RWPE2 (cell line): ENCODE results near the gene KANTR.

Experiments used
- ATAC-seq: fragments of 200-7000 bp; cut with Tn5 transposase; 3 replicates; pipeline ENCODE4 v1.9.1; 2021; ENCODE audit warnings: low read depth
- DNase-seq: peaks from one replicate; pipeline ENCODE4 v3.0.0-alpha.2; 2020; ENCODE audit warnings: low spot score
- H3K27ac ChIP-seq: fragments of 450-650 bp; 2 replicates; pipeline ENCODE4 v1.5.1; 2017; ENCODE audit warnings: mild to moderate bottlenecking; ENCODE audit not compliant: poor library complexity, severe bottlenecking
- H3K27me3 ChIP-seq: fragments of 250-450 bp; sonication (Bioruptor Pico); 2 replicates; pipeline ENCODE4 v1.5.1; 2021; ENCODE audit warnings: mild to moderate bottlenecking, moderate library complexity; ENCODE audit not compliant: insufficient read depth, poor library complexity, severe bottlenecking
- H3K36me3 ChIP-seq: fragments of 250-450 bp; sonication (Bioruptor Pico); 2 replicates; pipeline ENCODE4 v1.5.1; 2020; ENCODE audit warnings: low read depth, mild to moderate bottlenecking, moderate library complexity
- H3K4me1 ChIP-seq: fragments of 250-450 bp; sonication (Bioruptor Pico); 2 replicates; pipeline ENCODE4 v1.5.1; 2021; ENCODE audit warnings: mild to moderate bottlenecking, moderate library complexity; ENCODE audit not compliant: insufficient read depth, poor library complexity, severe bottlenecking
- H3K4me3 ChIP-seq: fragments of 250-450 bp; sonication (Bioruptor Pico); 2 replicates; pipeline ENCODE4 v1.5.1; 2021; ENCODE audit warnings: mild to moderate bottlenecking, moderate library complexity; ENCODE audit not compliant: severe bottlenecking
- H3K9me3 ChIP-seq: fragments of 250-450 bp; sonication (Bioruptor Pico); 2 replicates; pipeline ENCODE4 v1.5.1; 2021; ENCODE audit warnings: mild to moderate bottlenecking, moderate library complexity; ENCODE audit not compliant: severe bottlenecking
- CTCF ChIP-seq: fragments of 450-650 bp; IDR thresholded peaks from one replicate; pipeline ENCODE4 v1.5.1; 2017; ENCODE audit warnings: mild to moderate bottlenecking, moderate library complexity; ENCODE audit not compliant: poor library complexity, severe bottlenecking

The KANTR gene

GRCh38 chrX:53049127-53049517, 44.8 kb upstream of the KANTR start:
- no peak for ATAC-seq
- H3K4me1 ChIP-seq = no peaks in the 10 kb centered on the region
- DNase-seq = no peak
- peak overlapping the region; percentile 39 for H3K4me3 ChIP-seq
- H3K9me3 ChIP-seq = no peaks in the 10 kb centered on the region
- no peaks in the 10 kb centered on the region for H3K36me3 ChIP-seq
- no peak overlapping the region for H3K27ac ChIP-seq
- no peaks in the 10 kb centered on the region for H3K27me3 ChIP-seq
- TF ChIP-seq CTCF = no peak

- Histone ChIP-seq H3K27me3 (no peaks in the 10 kb centered on the region), H3K4me1 (no peaks in the 10 kb centered on the region), H3K4me3 (no peak overlapping the region), H3K9me3 (no peaks in the 10 kb centered on the region), H3K36me3 (no peaks in the 10 kb centered on the region), H3K27ac (no peak overlapping the region)
- ATAC-seq = no peak
- no peak for DNase-seq
- no peak for TF ChIP-seq CTCF
Measured at GRCh38 chrX:53050841-53051240, 43.1 kb upstream of the KANTR start.

GRCh38 chrX:53055244-53055849, 38.6 kb upstream of the KANTR start:
- no peak overlapping the region for H3K27ac ChIP-seq
- DNase-seq (no peak), ATAC-seq (no peak)
- H3K36me3 ChIP-seq = no peaks in the 10 kb centered on the region
- H3K27me3 ChIP-seq = no peaks in the 10 kb centered on the region
- H3K4me3 ChIP-seq = no peak overlapping the region
- no peak for TF ChIP-seq CTCF
- no peaks in the 10 kb centered on the region for H3K4me1 ChIP-seq
- no peaks in the 10 kb centered on the region for H3K9me3 ChIP-seq

- Histone ChIP-seq H3K4me3 (no peak overlapping the region), H3K27me3 (no peaks in the 10 kb centered on the region), H3K9me3 (no peaks in the 10 kb centered on the region), H3K4me1 (no peaks in the 10 kb centered on the region), H3K36me3 (no peaks in the 10 kb centered on the region), H3K27ac (no peak overlapping the region)
- ATAC-seq (no peak), DNase-seq (no peak)
- TF ChIP-seq CTCF = no peak
Measured at GRCh38 chrX:53056292-53056691, 37.6 kb upstream of the KANTR start.

DNA sequence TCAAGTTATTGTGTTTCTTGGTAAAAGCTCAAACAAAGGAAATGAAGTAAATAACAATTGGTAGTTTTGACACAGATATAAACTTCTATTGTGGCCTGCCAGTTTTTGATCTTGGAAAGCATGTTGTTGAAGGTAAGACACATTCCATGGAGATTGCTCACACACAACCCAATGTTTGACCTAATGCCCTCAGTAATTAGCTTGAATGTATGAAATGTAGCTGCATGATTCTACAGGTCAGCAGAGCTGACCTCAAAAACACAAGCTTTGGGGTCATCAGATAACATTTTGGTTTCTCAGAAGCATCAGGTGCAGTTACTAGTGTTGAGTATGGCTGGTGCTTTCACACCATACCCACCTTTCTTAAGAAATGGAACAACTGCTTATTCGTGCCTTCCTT, 28.8 kb upstream of the KANTR start:
- H3K27ac ChIP-seq = no peak overlapping the region
- no peak overlapping the region for H3K4me3 ChIP-seq
- H3K9me3 ChIP-seq = no peaks in the 10 kb centered on the region
- no peak for TF ChIP-seq CTCF
- DNase-seq = no peak
- H3K27me3 ChIP-seq = no peaks in the 10 kb centered on the region
- no peaks in the 10 kb centered on the region for H3K4me1 ChIP-seq
- ATAC-seq = no peak
- H3K36me3 ChIP-seq = no peaks in the 10 kb centered on the region
